ENCODE results near the gene RAI1. TPM values are rescaled to one million over a fixed set of nuclear protein-coding genes. Genes with fewer than 3 reads are reported as not detected.

The RAI1 gene
- total and polyA plus RNA-seq, 10 of the 15 experiments (the other 5 are each of a cell fraction or from before 2014, with no cell fraction given): 0.66 to 37.7 (median 6.0) TPM

DNA sequence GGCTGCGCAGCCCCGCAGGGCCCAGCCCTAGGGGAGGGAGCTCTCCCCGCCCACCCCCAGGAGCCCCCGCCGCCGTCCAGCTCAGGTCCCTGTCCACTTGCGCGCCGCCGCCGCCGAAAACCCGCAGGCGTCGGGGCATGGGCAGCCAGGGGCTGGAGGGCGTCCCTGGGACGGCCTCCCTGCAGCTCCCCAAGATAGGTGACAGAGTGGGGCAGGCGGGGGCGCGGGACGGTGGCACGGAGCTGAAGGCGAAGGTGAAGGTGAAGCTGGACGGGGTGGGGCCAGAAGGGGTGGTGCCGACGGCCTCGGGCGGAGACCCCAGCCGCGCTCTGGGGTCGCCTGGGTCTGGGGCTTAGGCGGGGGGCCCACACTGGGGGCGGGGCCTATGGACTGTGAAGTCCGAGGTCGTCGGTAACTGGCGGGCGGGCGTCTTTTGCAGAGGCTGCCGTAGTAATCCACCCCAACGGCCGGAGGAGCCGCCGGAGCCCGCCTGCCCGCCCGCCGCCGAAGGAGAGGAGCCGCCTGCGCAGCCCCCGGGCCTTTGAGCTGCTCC is 128.3 kb downstream of the RAI1 start:
- no peak for FAIRE-seq
- peaks cover 6 to 14% of the 10 kb centered on the region in 2 experiments; a peak in 3 of 4 replicates for H3K36me3 ChIP-seq (ENCODE audit: control insufficient read depth in 2 of 2, insufficient read depth in 2 of 2, low read length in 1 of 2)

More for the DNA sequence above, 128.3 kb downstream of the RAI1 start:
- no peak overlapping the region for H3K9ac ChIP-seq (ENCODE audit: control insufficient read depth, insufficient read depth, low read length)
- 0 out of 2 replicates have a peak, but pooled peaks cover 5% of the 10 kb centered on the region for H4K20me1 ChIP-seq (ENCODE audit: control insufficient read depth, insufficient read depth)
- H3K9me3 ChIP-seq (replicated peaks; ENCODE audit: control insufficient read depth, insufficient read depth, low read length): no peaks in the 10 kb centered on the region
- ChIA-PET SMC1A (ENCODE audit: uncharacterized antibody, unreplicated experiment) (interaction anchor here (1.0 to 2.1 kb wide), 5 partner anchors 23 to 224 kb away, joined by 3 to 10 read pairs (median 4); no protein-coding TSS in a partner anchor), POLR2A (no interaction called here), CTCF (interaction anchor here (1.0 to 1.3 kb wide), 2 partner anchors 45 to 50 kb away, joined by 4 to 5 read pairs; no protein-coding TSS in a partner anchor), RAD21 (ENCODE audit: unreplicated experiment) (interaction anchor here (0.8 to 1.6 kb wide), 6 partner anchors 26 to 225 kb away, joined by 3 to 6 read pairs (median 4); no protein-coding TSS in a partner anchor)
- in situ Hi-C loops (cut with MboI) (loop anchor here (5.0 kb wide), 3 partner anchors 53 to 223 kb away; no protein-coding TSS in a partner anchor), intact Hi-C loops (cut with micrococcal nuclease; ENCODE audit: unreplicated experiment) (loop anchor here (2.0 kb wide), 1 partner anchor 109 kb away; no protein-coding TSS in a partner anchor)
- no peaks in the 10 kb centered on the region for H3K27me3 ChIP-seq (replicated peaks in 1 of 2; ENCODE audit: control insufficient read depth in 2 of 2, insufficient read depth in 2 of 2, low read length in 1 of 2)
- H3K4me3 ChIP-seq: no peak overlapping the region
- BruUV-seq (replicated peaks): no TSS peak
- 86% methylated on average over 28 of the region's 52 CpGs for whole genome bisulfite sequencing (ENCODE audit: insufficient coverage, insufficient replicate concordance, low lambda C conversion rate, missing lambda C conversion rate)
- DNase-seq (ENCODE audit: low read depth, low spot score) (no peak), ATAC-seq (no peak)
- H3K79me2 ChIP-seq (ENCODE audit: control insufficient read depth, insufficient read depth, low read length): no peaks in the 10 kb centered on the region
- no peak overlapping the region for H3K4me2 ChIP-seq (ENCODE audit: control insufficient read depth, insufficient read depth)
- H3K27ac ChIP-seq (ENCODE audit: control insufficient read depth, insufficient read depth): no peak overlapping the region
- TF ChIP-seq CBFB (IDR thresholded peaks at IDR 0.05; ENCODE audit: low read depth) (no peak), TBL1XR1 (IDR thresholded peaks at IDR 0.05; ENCODE audit: low read depth, low read length) (no peak), CHD1 (IDR thresholded peaks at IDR 0.05; ENCODE audit: low read depth, low read length) (no peak), EP300 (IDR thresholded peaks at IDR 0.05; ENCODE audit: borderline replicate concordance in 1 of 2, control insufficient read depth in 1 of 2, low read depth in 2 of 2, low read length in 2 of 2) (no peak)
- TF ChIP-seq, protein P1, sequence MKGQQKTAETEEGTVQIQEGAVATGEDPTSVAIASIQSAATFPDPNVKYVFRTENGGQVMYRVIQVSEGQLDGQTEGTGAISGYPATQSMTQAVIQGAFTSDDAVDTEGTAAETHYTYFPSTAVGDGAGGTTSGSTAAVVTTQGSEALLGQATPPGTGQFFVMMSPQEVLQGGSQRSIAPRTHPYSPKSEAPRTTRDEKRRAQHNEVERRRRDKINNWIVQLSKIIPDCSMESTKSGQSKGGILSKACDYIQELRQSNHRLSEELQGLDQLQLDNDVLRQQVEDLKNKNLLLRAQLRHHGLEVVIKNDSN (IDR thresholded peaks at IDR 0.05; ENCODE audit: borderline replicate concordance, extremely low read length, insufficient read depth, low read depth, low read length): no peak
- TF ChIP-seq, protein P2, sequence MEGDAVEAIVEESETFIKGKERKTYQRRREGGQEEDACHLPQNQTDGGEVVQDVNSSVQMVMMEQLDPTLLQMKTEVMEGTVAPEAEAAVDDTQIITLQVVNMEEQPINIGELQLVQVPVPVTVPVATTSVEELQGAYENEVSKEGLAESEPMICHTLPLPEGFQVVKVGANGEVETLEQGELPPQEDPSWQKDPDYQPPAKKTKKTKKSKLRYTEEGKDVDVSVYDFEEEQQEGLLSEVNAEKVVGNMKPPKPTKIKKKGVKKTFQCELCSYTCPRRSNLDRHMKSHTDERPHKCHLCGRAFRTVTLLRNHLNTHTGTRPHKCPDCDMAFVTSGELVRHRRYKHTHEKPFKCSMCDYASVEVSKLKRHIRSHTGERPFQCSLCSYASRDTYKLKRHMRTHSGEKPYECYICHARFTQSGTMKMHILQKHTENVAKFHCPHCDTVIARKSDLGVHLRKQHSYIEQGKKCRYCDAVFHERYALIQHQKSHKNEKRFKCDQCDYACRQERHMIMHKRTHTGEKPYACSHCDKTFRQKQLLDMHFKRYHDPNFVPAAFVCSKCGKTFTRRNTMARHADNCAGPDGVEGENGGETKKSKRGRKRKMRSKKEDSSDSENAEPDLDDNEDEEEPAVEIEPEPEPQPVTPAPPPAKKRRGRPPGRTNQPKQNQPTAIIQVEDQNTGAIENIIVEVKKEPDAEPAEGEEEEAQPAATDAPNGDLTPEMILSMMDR (IDR thresholded peaks at IDR 0.05 in 2 of 3, conservative IDR thresholded peaks at IDR 0.05 in 1 of 3; ENCODE audit: control insufficient read depth in 2 of 3, extremely low read depth in 1 of 3, insufficient read depth in 1 of 3, low read depth in 3 of 3, low read length in 3 of 3): no peak
- H3K4me1 ChIP-seq (ENCODE audit: control insufficient read depth, insufficient read depth, low read length): peaks cover 8% of the 10 kb centered on the region
- H2AFZ ChIP-seq (ENCODE audit: control insufficient read depth, low read depth, low read length): no peak overlapping the region
